Keratinocyte (primary cell): ENCODE data around the gene TLX2.
A peak's percentile ranks its signal among the peaks of the same experiment; 100 is the strongest.

Experiments
- EZH2 ChIP-seq: IDR thresholded peaks from one replicate; pipeline ENCODE4 v1.6.1; 2012; ENCODE audit warnings: inconsistent platforms, mild to moderate bottlenecking, low read length, moderate library complexity
- TF ChIP-seq, protein P1 (sequence below), 3 experiments: IDR thresholded peaks in 1 of 3; conservative IDR thresholded peaks in 1 of 3; optimal IDR thresholded peaks in 1 of 3; 2 replicates in 2 of 3; 3 replicates in 1 of 3; pipeline versions ENCODE3 to v1.5.1; 2011; ENCODE audit warnings: low read length in 3 of 3, mild to moderate bottlenecking in 3 of 3, moderate library complexity in 2 of 3, control low read depth in 1 of 3, inconsistent platforms in 1 of 3; ENCODE audit not compliant: insufficient read depth in 2 of 3; ENCODE audit errors: extremely low read depth in 1 of 3

- TF ChIP-seq, protein P1, sequence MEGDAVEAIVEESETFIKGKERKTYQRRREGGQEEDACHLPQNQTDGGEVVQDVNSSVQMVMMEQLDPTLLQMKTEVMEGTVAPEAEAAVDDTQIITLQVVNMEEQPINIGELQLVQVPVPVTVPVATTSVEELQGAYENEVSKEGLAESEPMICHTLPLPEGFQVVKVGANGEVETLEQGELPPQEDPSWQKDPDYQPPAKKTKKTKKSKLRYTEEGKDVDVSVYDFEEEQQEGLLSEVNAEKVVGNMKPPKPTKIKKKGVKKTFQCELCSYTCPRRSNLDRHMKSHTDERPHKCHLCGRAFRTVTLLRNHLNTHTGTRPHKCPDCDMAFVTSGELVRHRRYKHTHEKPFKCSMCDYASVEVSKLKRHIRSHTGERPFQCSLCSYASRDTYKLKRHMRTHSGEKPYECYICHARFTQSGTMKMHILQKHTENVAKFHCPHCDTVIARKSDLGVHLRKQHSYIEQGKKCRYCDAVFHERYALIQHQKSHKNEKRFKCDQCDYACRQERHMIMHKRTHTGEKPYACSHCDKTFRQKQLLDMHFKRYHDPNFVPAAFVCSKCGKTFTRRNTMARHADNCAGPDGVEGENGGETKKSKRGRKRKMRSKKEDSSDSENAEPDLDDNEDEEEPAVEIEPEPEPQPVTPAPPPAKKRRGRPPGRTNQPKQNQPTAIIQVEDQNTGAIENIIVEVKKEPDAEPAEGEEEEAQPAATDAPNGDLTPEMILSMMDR (optimal IDR thresholded peaks at IDR 0.05 in 1 of 3, IDR thresholded peaks at IDR 0.05 in 1 of 3, conservative IDR thresholded peaks at IDR 0.05 in 1 of 3; ENCODE audit: extremely low read depth in 1 of 3, insufficient read depth in 2 of 3, low read length in 3 of 3): peak in 2 of 3 experiments; percentile 30 to 46
- TF ChIP-seq EZH2: peak; percentile 31
Observed at GRCh38 chr2:74502720-74503505, 11.3 kb upstream of the TLX2 start.
